Measurements from ENCODE around the gene ARNT2. TPM values are rescaled to one million over a fixed set of nuclear protein-coding genes. Genes with fewer than 3 reads are reported as not detected.
A peak's percentile ranks its signal among the peaks of the same experiment; 100 is the strongest.
"Not testable (repeated sequence)": the region's sequence is repeated elsewhere in the genome, so short reads cannot be mapped to it uniquely, and the experiment has no call there.

ARNT2 gene
- polyA plus RNA-seq, 12 donors: 6.5 to 11.3 (median 7.2) TPM; not detected in 1

- no peak for DNase-seq
These were observed 86.3 kb downstream of the ARNT2 start for GRCh38 chr15:80490431-80490990.

- DNase-seq: no peak
These were observed 87.1 kb downstream of the ARNT2 start for GRCh38 chr15:80491163-80491847.

GRCh38 chr15:80492409-80492808, 88.2 kb downstream of the ARNT2 start:
- DNase-seq: no peak

- DNase-seq: no peak
These were observed 88.7 kb downstream of the ARNT2 start for GRCh38 chr15:80492874-80493273.

GRCh38 chr15:80494351-80494751, 90.2 kb downstream of the ARNT2 start:
- no peak for DNase-seq

GRCh38 chr15:80494756-80495155, 90.6 kb downstream of the ARNT2 start:
- no peak for DNase-seq

- DNase-seq: no peak
These were observed 91.3 kb downstream of the ARNT2 start for GRCh38 chr15:80495401-80495942.

GRCh38 chr15:80496096-80496495, 91.9 kb downstream of the ARNT2 start:
- no peak for DNase-seq

- no peak for DNase-seq
These were observed 93.0 kb downstream of the ARNT2 start for GRCh38 chr15:80497221-80497620.

- no peak for DNase-seq
These were observed 94.5 kb downstream of the ARNT2 start for GRCh38 chr15:80498652-80499051.

- DNase-seq: no peak
These were observed 95.8 kb downstream of the ARNT2 start for GRCh38 chr15:80500021-80500420.

GRCh38 chr15:80501476-80501875, 97.3 kb downstream of the ARNT2 start:
- DNase-seq: no peak

GRCh38 chr15:80502782-80503181, 98.6 kb downstream of the ARNT2 start:
- DNase-seq: no peak

- peak; percentile 25 for DNase-seq
These were observed 99.3 kb downstream of the ARNT2 start for GRCh38 chr15:80503319-80503952.

- no peak for DNase-seq
These were observed 100.7 kb downstream of the ARNT2 start for GRCh38 chr15:80504931-80505330.

- DNase-seq: no peak
These were observed 102.2 kb downstream of the ARNT2 start for GRCh38 chr15:80506286-80506893.

GRCh38 chr15:80507131-80507530, 102.9 kb downstream of the ARNT2 start:
- no peak for DNase-seq

- peak; percentile 38 for DNase-seq
These were observed 103.6 kb downstream of the ARNT2 start for GRCh38 chr15:80507638-80508316.

GRCh38 chr15:80508783-80509182, 104.6 kb downstream of the ARNT2 start:
- DNase-seq: no peak

- no peak for DNase-seq
These were observed 105.6 kb downstream of the ARNT2 start for GRCh38 chr15:80509800-80510199.

- not testable (repeated sequence) for DNase-seq
These were observed 106.8 kb downstream of the ARNT2 start for GRCh38 chr15:80510985-80511384.

All from muscle of arm (tissue), 12 donors.